Thyroid gland (tissue), 4 donors: Measurements from ENCODE around the gene TSEN2.

ENCODE experiments used
- CTCF ChIP-seq, 6 experiments: fragments of 200-600 bp in 3 of 6; fragments of 450-650 bp in 3 of 6; sonication (generic) in 3 of 6; IDR thresholded peaks; one replicate each; pipeline ENCODE4 v1.5.1; 2016 to 2019; ENCODE audit warnings: antibody characterized with exemption in 6 of 6, mild to moderate bottlenecking in 2 of 6, inconsistent platforms in 1 of 6, moderate library complexity in 1 of 6
- POLR2A ChIP-seq, 2 donors: fragments of 450-650 bp; IDR thresholded peaks; one replicate each; pipeline ENCODE4 v1.6.1; 2017; ENCODE audit warnings: antibody characterized with exemption in 2 of 2, mild to moderate bottlenecking in 2 of 2, moderate library complexity in 1 of 2

GRCh38 chr3:12578742-12579141 lies 94.5 kb downstream of the TSEN2 start:
- TF ChIP-seq CTCF (IDR thresholded peaks at IDR 0.05) (no peak), POLR2A (IDR thresholded peaks at IDR 0.05) (no peak)
